Islet of Langerhans (tissue), 1 donor: ENCODE data around the gene AIF1L.

ENCODE experiments used
- FAIRE-seq: peaks from one replicate; lab custom pipeline; 2011; peaks lifted over from hg19 to GRCh38; lab: Jason Lieb, UNC

The AIF1L gene

DNA sequence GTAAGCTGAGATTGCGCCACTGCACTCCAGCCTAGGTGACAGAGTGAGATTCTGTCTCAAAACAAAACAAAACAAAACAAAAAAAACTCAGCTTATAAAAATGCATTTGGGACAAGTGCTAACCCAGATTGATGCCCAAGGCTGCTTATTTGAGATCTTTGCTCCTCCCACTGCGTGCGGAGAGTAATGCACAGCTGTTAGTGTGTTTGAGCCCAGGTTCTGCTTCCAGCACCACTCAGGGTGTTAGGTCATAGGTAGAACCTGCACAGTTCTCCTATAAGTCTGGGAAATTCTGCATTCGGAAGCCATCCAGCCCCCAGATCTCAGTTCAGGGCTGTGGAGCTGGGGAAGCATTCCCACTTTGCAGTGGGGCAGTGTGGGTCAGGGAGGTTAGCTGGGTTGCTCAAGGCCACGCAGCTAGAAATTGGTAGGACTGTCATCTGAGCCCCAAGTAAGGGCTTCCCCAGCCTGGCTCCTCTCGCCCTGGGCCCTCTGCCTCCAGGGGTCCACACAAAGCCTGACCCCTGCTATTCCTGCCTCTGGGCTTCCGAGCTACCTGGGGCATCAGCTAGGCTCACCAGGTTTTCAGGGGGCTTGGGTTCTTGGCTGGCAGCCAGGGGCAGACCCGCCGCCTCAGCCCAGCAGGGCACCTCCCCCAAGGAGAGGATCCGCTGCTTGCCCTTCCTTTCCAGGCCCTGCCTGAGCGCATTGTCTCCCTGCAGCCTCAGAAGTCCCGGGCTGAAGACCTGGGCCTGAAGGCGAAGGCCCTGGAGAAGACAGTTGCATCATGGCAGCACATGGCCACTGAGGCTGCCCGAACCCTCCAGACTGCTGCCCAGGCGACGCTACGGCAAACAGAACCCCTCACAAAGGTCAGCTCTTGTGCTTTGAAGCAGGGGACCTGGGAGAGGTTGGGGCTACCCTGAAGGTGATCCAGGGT is 17.6 kb upstream of the AIF1L start:
- FAIRE-seq: no peak

DNA sequence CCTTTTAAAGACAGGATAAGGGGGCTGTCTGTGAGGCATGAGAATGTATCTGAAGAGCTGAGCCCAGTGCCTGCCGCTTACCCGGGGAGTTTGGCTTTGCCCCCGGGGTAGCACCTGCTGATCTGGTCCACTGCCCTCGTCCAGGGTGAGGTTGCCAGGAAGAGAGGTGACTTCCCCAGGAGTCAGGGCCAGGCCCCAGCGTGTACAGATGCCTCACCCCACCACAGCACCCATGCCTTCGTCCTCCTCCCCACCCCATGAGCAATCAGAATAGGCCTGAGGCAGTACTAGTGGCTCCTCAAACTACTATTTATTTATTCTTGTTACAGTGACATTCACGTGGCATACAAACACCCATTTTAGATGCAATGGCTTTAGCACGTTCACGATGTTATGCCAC is 15.7 kb upstream of the AIF1L start:
- FAIRE-seq: no peak

DNA sequence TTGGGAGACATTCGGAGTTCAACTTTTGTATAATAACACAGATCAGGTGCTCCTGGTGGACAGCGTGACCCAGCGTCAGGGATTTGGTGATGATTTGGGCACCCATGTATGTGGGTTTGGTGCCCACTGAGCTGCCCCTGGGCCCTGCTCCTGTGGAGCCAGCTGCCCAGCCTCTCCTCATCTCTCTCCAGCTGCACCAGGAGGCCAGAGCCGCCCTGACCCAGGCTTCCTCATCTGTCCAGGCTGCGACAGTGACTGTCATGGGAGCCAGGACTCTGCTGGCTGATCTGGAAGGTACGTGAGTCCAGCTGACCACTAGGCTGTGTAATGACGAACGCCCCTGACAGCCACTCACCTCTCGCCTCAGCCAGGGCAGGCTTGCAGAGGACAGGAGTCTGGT is 14.5 kb upstream of the AIF1L start:
- FAIRE-seq: no peak

DNA sequence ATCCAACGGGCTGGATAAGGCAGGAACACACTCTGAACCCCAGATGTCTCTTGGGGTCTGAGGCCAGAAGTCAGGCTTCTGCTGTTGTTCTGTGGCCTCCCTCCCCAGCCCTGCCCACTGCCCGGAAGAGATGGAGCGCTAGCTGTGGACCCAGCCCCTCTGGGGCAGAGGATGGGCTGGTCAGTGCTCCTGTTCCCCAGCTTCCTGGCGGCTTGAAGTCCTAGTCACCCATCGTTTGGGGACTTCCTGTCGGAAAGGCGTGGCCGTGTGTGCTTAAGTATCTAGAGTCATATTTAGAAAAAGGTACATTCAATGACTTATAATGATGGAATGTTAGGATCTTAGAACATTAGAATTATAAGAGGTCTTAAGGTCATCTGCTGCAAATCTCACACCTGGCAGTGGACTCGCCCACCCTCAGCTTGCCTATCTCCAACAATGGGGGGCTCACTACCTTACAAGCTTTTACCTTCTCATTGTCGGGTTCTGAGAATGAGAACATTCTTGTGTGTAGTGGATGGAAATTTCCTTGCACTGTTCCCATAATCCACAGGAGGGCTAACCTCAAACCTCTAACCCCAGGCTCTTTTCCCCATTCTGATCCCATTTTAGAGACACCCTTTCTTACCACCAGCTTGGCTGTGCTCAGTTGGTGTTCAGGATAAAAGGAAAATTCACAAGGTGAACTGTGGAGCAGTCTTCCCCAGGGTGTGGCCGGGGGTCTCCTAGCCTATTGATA is 13.4 kb upstream of the AIF1L start:
- no peak for FAIRE-seq

DNA sequence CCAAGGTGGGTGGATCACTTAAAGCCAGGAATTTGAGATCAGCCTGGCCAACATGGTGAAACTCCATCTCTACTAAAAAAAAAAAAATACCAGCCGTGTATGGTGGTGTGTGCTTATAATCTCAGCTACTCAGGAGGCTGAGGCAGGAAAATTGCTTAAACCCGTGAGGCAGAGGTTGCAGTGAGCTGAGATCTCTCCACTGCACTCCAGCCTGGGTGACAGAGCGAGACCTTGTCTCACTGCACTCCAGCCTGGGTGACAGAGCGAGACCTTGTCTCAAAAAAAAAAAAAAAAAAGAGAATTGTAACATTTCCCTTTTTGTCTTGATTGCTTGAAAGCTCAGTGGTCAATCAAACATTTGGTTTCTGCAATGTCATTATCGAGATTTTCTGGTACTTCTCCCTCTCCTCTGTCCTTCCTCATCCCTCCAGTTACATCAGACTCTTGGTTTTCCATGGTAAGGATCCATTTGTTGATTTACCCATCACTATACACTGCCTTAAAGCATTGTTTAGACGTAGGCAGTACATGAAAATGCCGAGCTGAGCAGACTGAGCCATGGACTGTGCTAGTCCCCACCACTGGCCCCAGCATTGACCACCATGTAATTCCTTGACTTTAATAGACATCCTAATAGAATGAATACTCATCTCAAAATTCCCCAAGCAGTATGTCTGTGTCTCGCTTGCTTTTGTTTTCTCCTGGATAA is 11.5 kb upstream of the AIF1L start:
- FAIRE-seq: no peak

DNA sequence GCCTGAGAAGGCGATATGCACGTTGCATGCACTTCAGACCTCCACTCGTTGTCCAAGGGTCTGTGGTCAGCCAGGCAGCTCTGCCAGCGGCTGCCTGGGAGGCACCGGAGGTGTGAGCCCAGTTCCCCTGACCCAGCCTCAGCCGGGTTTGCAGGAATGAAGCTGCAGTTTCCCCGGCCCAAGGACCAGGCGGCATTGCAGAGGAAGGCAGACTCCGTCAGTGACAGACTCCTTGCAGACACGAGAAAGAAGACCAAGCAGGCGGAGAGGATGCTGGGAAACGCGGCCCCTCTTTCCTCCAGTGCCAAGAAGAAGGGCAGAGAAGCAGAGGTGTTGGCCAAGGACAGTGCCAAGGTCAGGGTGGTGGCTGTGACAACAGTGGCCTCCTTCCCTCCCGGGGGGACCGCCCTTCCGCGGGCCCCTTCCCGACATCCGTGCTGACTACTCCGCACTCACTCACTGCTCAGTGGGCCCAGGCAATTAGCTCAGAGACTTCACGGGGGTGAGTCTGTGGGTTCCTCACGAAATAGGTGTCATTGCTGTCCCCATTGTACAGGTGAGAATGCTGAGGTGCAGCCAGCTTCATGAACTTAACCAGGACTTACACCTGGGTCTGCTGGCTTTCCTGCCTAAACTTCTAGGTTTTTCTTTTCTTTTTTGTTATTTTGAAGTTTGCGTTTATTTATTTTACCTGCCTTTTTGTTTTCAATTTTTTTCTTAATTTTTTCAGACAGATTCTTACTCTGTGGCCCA is 10.8 kb upstream of the AIF1L start:
- FAIRE-seq: no peak

DNA sequence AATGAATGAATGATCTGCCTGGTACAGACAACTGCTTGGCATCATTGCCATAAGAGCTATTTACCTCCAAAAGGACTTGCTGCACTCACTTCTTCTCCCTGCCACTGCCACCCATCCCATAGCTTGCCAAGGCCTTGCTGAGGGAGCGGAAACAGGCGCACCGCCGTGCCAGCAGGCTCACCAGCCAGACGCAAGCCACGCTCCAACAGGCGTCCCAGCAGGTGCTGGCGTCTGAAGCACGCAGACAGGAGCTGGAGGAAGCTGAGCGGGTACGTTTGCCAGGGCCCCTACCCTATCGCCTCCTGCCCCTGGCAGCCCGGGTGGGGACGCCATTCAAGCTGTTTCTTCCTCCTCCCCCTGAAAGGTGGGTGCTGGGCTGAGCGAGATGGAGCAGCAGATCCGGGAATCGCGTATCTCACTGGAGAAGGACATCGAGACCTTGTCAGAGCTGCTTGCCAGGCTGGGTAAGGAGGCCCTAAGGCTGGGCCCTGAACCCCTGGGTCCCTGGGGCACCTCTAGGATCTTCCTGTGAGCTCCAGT is 8.9 kb upstream of the AIF1L start:
- FAIRE-seq: no peak

DNA sequence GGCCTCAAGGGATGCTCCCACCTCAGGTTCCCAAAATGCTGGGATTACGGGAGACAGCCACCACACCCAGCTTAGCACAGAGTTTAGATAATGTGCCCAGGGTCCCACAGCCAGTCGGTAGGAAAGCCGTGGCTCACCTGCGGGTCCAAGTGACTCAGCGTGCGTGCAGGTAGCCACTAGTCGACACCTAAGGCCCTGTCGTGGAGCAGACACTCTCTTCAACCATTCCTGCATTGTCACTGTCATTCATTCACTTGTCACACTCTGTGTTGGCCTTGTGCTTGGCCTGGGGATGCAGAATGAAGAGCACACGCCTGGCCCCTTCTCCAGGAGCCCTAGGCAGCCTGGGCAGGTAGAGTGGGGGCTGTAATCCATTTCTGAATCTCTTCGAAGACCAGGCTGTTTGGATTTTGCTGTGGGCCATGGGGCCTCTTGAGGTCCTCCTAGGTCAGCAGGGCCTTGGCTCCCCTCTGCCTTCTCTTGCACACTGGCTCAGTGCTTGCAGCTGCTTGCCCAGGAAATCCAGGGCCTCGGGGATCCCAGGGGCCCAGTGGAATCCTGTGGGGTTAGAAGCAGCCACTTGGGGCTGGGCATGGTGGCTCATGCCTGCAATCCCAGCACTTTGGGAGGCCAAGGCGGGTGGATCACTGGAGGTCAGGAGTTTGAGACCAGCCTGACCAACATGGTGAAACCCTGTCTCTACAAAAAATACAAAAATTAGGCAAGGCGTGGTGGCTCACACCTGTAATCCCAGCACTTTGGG is 6.1 kb upstream of the AIF1L start:
- no peak for FAIRE-seq

DNA sequence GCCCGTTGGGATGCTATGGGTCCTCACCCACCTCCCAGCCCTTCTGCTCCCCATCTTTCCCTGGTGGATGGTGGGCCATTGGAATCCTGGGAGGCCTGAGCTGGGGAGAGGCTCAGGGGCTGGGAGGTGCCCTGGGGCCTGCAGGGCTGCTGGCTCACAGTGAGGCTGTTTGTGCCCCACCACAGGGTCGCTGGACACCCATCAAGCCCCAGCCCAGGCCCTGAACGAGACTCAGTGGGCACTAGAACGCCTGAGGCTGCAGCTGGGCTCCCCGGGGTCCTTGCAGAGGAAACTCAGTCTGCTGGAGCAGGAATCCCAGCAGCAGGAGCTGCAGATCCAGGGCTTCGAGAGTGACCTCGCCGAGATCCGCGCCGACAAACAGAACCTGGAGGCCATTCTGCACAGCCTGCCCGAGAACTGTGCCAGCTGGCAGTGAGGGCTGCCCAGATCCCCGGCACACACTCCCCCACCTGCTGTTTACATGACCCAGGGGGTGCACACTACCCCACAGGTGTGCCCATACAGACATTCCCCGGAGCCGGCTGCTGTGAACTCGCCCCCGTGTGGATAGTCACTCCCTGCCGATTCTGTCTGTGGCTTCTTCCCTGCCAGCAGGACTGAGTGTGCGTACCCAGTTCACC is 4.9 kb upstream of the AIF1L start:
- no peak for FAIRE-seq

DNA sequence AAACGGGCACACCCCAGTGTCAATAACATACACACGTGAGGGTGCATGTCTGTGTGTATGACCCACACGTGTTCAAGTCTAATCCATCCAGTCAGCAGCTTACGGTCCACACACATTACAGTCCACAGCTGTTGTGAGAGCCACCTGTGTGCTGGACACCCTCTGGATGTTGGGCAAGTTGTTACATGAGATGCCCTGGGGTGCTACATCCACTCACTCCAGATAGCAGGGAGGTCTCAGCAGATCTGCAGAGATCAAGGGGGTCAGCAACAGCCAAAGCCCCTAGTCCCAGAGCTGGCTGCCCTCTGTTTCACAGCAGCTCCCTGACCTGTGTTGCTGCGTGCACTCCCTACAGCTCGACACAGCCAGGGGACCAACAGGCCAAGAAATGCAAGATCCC is 4.3 kb upstream of the AIF1L start:
- no peak for FAIRE-seq

DNA sequence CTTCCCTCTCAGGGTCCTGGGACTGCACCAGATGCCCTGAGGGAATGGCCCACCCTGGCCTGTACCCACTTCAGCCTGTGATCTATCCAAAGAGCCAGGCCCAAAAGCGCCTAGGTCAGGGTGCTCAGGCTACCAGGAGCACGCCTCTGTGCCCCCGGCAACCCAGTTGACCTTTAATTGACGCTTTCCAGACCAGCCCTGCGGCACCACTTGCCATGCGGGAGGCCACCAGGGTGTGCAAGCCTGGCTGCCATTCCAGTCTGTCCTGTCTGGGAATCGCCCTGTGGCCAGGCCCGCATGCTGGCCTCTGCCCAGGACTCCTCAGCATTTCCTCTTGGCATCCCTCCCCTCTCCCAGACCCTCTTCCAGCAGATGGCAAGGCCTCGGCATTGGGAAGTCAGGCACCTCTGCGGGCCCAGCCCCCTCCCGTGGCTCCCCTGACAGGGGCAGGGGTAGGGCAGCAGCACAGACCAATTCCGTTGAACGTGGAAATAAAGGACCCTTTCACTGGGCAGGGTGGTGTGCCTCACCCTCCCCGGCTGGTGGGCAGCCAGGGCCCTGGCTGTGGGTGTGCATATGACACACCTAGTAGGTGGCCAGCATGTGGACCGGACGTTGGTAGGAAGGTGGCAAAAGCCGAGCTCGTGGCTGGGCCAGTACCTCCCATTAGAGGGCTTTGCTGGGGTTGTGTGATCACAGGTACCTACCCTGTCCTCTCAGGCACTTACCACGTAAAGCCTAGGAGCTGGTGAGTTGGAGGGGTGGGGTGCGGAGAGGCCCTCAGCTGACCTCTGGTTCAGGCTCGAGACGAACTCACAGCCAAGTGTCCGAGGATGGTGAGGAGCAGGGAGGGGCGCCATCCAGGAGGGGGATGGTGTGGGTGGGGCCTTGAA is 3.5 kb upstream of the AIF1L start:
- FAIRE-seq: no peak

DNA sequence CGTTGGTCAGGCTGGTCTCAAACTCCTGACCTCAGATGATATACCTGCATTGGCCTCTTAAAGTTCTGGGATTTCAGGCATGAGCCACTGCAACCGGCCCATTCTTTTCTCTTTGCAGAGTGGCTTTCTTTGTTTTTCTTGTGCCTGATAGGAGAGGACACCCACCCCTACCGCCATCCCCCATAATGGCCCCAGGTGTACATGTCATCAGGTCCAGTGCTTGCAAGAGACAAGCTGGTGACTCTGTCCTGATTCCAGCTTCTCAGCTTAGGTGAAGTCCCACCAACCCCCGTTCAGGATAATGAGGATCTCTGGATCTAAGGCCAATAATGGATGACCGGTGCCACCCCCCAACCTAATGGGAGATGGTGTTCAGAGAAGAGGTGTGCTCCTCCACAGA is 2.3 kb upstream of the AIF1L start:
- FAIRE-seq: no peak

DNA sequence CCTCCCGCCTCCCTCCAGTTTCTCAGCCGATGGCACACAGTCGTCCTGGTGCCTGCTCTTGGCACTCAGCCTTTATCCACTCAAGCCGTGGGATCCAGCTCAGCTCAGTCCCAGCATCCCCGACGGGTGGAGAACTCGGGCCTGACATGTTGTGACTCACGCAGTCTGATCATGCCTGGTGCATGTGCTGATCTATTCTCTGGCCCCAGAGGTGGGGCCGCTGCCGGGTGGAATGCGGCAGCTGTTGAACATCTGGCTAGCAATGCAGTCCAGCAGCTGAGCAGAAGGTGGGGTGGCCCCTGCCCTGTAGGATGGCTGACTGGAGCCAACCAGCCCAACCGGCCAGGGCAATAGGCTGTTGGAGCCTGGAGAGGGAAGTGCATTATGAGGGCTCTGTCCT is 1.7 kb upstream of the AIF1L start:
- FAIRE-seq: no peak

DNA sequence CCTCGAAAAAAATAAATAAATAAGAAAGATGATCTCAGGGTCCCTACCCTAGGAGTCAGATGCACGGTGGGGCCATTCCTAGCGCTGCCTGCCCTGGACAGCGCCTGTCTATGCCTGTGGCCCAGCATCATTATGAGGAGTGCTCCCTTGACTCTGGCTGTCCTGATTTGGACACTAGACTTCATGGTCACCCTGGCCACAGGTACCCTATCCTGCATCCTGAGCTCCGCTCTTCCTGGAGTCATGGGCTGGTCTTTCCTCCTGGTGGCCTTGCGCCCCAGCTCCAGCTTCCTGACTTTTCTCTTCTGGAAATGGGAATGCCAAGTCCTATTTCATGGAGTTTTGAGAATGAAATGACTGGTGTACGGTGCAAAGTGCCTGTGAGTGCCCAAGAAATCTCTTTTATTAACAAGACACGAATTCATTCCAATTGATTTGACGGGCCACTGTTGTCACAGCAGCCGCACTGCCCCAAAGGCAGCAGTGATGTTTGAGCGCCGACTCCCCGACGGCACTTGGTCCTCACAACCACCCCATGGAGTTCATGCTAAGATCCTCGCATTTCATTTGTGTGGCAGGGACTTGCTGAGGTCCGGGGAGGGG is 564 bp upstream of the AIF1L start:
- FAIRE-seq: no peak

DNA sequence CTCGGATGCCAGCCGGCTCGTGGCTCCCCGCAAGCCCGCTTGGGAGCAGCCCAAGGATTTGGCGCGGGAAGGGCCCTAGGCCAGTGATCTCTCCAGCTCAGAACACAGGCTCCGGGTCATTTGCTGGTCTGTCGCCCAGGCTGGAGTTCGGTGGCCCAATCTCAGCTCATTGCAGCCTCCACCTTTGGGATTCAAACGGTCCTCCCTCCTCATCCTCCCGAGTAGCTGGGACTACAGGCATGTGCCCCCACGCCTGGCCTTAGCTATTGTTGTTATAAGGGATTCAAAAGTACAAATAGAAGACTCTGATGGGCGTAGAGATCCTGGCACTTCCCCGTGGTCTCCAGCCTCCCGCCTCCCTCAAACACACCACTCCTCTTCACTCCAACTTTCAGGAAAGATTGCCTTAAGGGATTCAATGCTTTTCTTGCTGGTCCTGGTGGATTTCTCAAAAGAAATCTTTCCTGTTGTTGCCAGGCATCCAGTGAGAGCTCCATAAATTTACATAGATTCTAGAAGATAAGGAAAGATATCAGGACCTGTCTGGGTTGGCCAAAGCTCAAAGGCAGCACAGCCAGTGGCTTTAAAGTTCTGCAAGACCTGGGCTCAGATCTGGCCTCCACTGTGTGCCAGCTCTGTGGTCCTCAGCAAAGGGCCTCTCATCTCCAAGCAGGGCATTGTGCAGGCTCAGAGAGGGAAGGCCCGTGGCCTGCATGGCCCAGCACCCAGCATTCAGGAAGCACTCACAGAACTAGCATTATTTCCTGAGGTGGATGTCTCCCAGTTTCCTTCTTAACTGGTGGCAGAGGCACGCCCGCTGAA is 1.0 kb downstream of the AIF1L start:
- FAIRE-seq: no peak

DNA sequence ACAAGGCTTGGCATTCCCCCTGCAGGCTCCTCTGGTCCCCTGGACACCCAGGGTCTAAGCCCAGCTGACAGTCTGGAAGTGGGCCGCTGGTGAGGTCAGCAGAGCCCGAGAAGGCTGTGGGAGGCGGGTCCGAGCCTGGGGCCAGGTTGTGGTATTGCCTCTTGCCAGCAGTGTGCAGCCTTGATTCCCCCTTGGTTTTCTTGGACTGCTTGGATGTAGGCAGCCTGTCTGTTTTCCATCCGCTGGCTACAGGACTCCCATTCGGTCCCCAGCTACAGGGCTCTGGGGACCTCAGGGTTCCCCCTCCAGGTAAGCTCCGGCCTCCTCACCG is 1.6 kb downstream of the AIF1L start:
- no peak for FAIRE-seq

DNA sequence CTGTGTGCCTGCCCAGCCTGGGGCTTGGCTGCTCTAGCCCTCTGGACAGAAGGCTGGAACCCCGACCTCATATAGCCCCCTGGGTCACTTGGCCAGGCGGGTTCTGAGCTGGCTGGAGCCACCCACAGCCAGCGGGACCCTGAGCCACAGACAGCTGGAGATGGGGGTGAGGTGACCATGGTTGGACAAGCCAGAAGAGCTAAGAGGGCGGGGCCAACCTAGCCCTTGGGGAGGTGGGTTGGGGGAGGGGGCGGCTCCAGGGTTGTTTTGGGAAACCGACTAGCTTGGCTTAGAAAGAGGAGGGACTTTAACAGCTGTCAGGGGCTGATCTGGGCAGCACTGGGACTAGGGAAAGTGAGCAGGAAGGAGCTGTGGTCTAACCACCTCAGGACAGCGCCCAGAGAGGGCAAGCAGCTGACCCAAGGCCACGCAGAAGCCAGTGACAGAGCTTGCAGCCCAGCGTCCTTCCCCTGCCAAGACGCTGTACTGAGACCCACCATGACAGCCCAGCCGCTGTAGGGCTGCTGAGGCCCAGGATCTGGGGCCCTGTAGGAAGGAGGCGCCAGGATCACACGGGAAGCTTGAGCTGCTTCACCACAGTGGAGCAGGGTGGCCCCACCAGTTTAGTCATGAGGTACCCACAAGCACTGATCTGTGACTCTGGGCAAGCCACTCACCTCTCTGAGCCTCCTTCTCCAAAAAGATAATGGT is 2.2 kb downstream of the AIF1L start:
- no peak for FAIRE-seq

DNA sequence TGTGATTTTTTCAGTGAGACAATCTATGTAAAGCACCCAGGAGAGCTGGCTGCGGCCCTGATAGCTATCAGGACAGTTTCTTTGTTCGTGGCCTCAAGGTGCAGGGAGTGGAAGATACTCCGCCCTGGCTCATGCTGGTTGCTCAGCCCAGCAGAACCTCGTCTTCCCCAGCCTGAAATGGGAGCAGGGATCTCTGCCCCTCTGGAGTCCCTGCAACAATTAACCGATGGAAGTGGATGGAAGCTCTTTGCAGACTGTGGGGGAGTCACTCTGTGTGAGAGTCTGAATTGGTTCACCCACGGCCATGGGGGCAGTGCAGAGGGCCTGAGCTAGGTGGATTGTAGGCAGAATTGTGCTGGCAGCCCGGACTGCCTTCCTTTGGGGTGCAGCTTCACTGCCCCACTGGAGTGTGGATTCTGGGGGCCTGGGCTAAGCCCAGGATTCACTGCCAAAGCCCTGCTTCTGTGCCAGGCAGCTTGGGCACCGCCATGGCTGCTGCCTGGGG is 2.8 kb downstream of the AIF1L start:
- FAIRE-seq: no peak
